Neural progenitor cell (in vitro differentiated cells): ENCODE results near the gene TOR4A. TPM values are rescaled to one million over a fixed set of nuclear protein-coding genes. Genes with fewer than 3 reads are reported as not detected.
A peak's percentile ranks its signal among the peaks of the same experiment; 100 is the strongest.

ENCODE experiments used
- DNase-seq: peaks from one replicate; pipeline ENCODE4 v3.0.0-alpha.2; 2016; ENCODE audit warnings: low spot score
- H2AFZ ChIP-seq: fragments of 200-600 bp; sonication (generic); replicated peaks from 2 replicates; pipeline ENCODE4 v1.6.1; 2016; ENCODE audit warnings: antibody characterized with exemption
- H3F3A ChIP-seq: fragments of 200-600 bp; sonication (generic); 2 replicates; pipeline ENCODE4 v1.6.1; 2016; ENCODE audit warnings: antibody characterized with exemption, low read depth
- H3K27ac ChIP-seq: fragments of 200-600 bp; sonication (generic); 2 replicates; pipeline ENCODE4 v1.5.1; 2016; ENCODE audit warnings: mild to moderate bottlenecking
- H3K27me3 ChIP-seq: fragments of 200-600 bp; sonication (generic); 2 replicates; pipeline ENCODE4 v1.6.1; 2016; ENCODE audit warnings: mild to moderate bottlenecking, moderate library complexity
- H3K36me3 ChIP-seq: fragments of 200-600 bp; sonication (generic); 2 replicates; pipeline ENCODE4 v1.5.1; 2016
- H3K4me1 ChIP-seq: fragments of 200-600 bp; sonication (generic); 2 replicates; pipeline ENCODE4 v1.6.1; 2016; ENCODE audit warnings: mixed run types
- H3K4me2 ChIP-seq: fragments of 200-600 bp; sonication (generic); 2 replicates; pipeline ENCODE4 v1.6.1; 2016
- H3K4me3 ChIP-seq: fragments of 200-600 bp; sonication (generic); 2 replicates; pipeline ENCODE4 v1.5.1; 2016
- H3K79me2 ChIP-seq: fragments of 200-600 bp; sonication (generic); 2 replicates; pipeline ENCODE4 v1.6.1; 2016; ENCODE audit warnings: low read depth
- H3K9ac ChIP-seq: fragments of 200-600 bp; sonication (generic); 2 replicates; pipeline ENCODE4 v1.6.1; 2016
- H3K9me3 ChIP-seq: fragments of 200-600 bp; sonication (generic); 2 replicates; pipeline ENCODE4 v1.5.1; 2016; ENCODE audit warnings: low read depth
- H4K20me1 ChIP-seq: fragments of 200-600 bp; sonication (generic); 2 replicates; pipeline ENCODE4 v1.6.1; 2016; ENCODE audit warnings: low read depth
- H3K27ac Mint-ChIP-seq: 3 replicates; pipeline ENCODE4 v1.8.0; 2021; ENCODE audit warnings: mixed read lengths
- H3K27me3 Mint-ChIP-seq: 2 replicates; pipeline ENCODE4 v1.8.0; 2022; ENCODE audit warnings: low read depth, mild to moderate bottlenecking, inconsistent platforms, moderate library complexity, mixed read lengths; ENCODE audit not compliant: insufficient read depth
- H3K36me3 Mint-ChIP-seq: 3 replicates; pipeline ENCODE4 v1.8.0; 2021; ENCODE audit warnings: mixed read lengths
- H3K4me1 Mint-ChIP-seq: 3 replicates; pipeline ENCODE4 v1.8.0; 2021; ENCODE audit warnings: mixed read lengths
- H3K4me3 Mint-ChIP-seq: 3 replicates; pipeline ENCODE4 v1.8.0; 2021; ENCODE audit warnings: mild to moderate bottlenecking, moderate library complexity, mixed read lengths
- H3K9me3 Mint-ChIP-seq: 3 replicates; pipeline ENCODE4 v1.8.0; 2020; ENCODE audit warnings: mixed read lengths
- CTCF ChIP-seq: fragments of 200-600 bp; sonication (generic); IDR thresholded peaks from 2 replicates; pipeline ENCODE4 v1.5.1; 2017; ENCODE audit warnings: antibody characterized with exemption, mild to moderate bottlenecking
- EZH2 ChIP-seq: fragments of 200-600 bp; sonication (generic); IDR thresholded peaks from 2 replicates; pipeline ENCODE4 v1.6.1; 2017; ENCODE audit warnings: antibody characterized with exemption, mild to moderate bottlenecking, moderate library complexity
- EZH2phosphoT487 ChIP-seq: fragments of 200-600 bp; sonication (generic); IDR thresholded peaks from 2 replicates; pipeline ENCODE4 v1.6.1; 2017; ENCODE audit warnings: antibody characterized with exemption
- total RNA-seq: library from RNA; depleted of rRNA; stranded (reverse); fragments of >200 nt; gene quantifications from 2 replicates; pipeline ENCODE4 v1.2.3, GENCODE V29; 2015; ENCODE audit warnings: low replicate concordance

Gene TOR4A
- total RNA-seq, 1 donor from 2014 or later, result 0.39 TPM

- Histone ChIP-seq H3K9me3 (no peaks in the 10 kb centered on the region), H3K4me1 (no peaks in the 10 kb centered on the region), H3K4me2 (no peak overlapping the region), H3K9ac (no peak overlapping the region), H3K4me3 (no peak overlapping the region), H3K27ac (no peak overlapping the region), H3K27me3 (no peaks in the 10 kb centered on the region), H2AFZ (no peak overlapping the region), H3K79me2 (no peaks in the 10 kb centered on the region), H3F3A (peaks cover 16% of the 10 kb centered on the region), H4K20me1 (no peaks in the 10 kb centered on the region), H3K36me3 (no peaks in the 10 kb centered on the region)
- Mint-ChIP-seq H3K9me3 (peaks cover 3% of the 10 kb centered on the region), H3K36me3 (peaks cover 16% of the 10 kb centered on the region), H3K27ac (no peak overlapping the region), H3K4me1 (peaks cover 5% of the 10 kb centered on the region), H3K4me3 (peak overlapping the region; percentile 65), H3K27me3 (peaks cover 2% of the 10 kb centered on the region)
- TF ChIP-seq CTCF (no peak), EZH2 (no peak), EZH2phosphoT487 (no peak)
- DNase-seq, result no peak
These were observed 14.6 kb upstream of the TOR4A start for GRCh38 chr9:137262909-137263285.

- Histone ChIP-seq H3K9ac (no peak overlapping the region), H3K4me1 (no peaks in the 10 kb centered on the region), H3F3A (peaks cover 16% of the 10 kb centered on the region), H3K79me2 (no peaks in the 10 kb centered on the region), H3K4me2 (no peak overlapping the region), H3K9me3 (no peaks in the 10 kb centered on the region), H3K27me3 (no peaks in the 10 kb centered on the region), H2AFZ (no peak overlapping the region), H4K20me1 (no peaks in the 10 kb centered on the region), H3K4me3 (no peak overlapping the region), H3K36me3 (no peaks in the 10 kb centered on the region), H3K27ac (no peak overlapping the region)
- Mint-ChIP-seq H3K4me3 (no peak overlapping the region), H3K36me3 (peaks cover 16% of the 10 kb centered on the region), H3K4me1 (peaks cover 5% of the 10 kb centered on the region), H3K27ac (no peak overlapping the region), H3K27me3 (peaks cover 2% of the 10 kb centered on the region), H3K9me3 (peaks cover 3% of the 10 kb centered on the region)
- TF ChIP-seq EZH2, result no peak
- no peak for TF ChIP-seq CTCF
- no peak for TF ChIP-seq EZH2phosphoT487
- no peak for DNase-seq
These were observed 14.0 kb upstream of the TOR4A start for GRCh38 chr9:137263506-137263905.

GRCh38 chr9:137264067-137264466 is 13.5 kb upstream of the TOR4A start:
- Histone ChIP-seq H3K79me2 (no peaks in the 10 kb centered on the region), H3F3A (peaks cover 16% of the 10 kb centered on the region), H4K20me1 (no peaks in the 10 kb centered on the region), H3K9me3 (no peaks in the 10 kb centered on the region), H3K9ac (no peak overlapping the region), H3K4me3 (no peak overlapping the region), H3K36me3 (no peaks in the 10 kb centered on the region), H3K4me2 (no peak overlapping the region), H2AFZ (no peak overlapping the region), H3K27me3 (no peaks in the 10 kb centered on the region), H3K4me1 (no peaks in the 10 kb centered on the region), H3K27ac (no peak overlapping the region)
- H3K4me1 Mint-ChIP-seq, result peaks cover 5% of the 10 kb centered on the region
- peaks cover 12% of the 10 kb centered on the region for H3K36me3 Mint-ChIP-seq
- H3K9me3 Mint-ChIP-seq, result peaks cover 3% of the 10 kb centered on the region
- peaks cover 2% of the 10 kb centered on the region for H3K27me3 Mint-ChIP-seq
- TF ChIP-seq EZH2 (no peak), EZH2phosphoT487 (no peak), CTCF (no peak)
- H3K4me3 Mint-ChIP-seq, result no peak overlapping the region
- no peak overlapping the region for H3K27ac Mint-ChIP-seq
- DNase-seq, result no peak
